GM12878 (cell line): Measurements from ENCODE around the gene PMF1.

ENCODE experiments used
- CTCF ChIP-seq, 3 experiments: IDR thresholded peaks in 2 of 3; conservative IDR thresholded peaks in 1 of 3; 2 replicates each; pipeline ENCODE4 v1.5.1; 2011; ENCODE audit warnings: low read depth in 3 of 3, low read length in 3 of 3, mild to moderate bottlenecking in 3 of 3, control low read depth in 2 of 3, moderate library complexity in 2 of 3, inconsistent platforms in 1 of 3, mixed read lengths in 1 of 3; ENCODE audit not compliant: control insufficient read depth in 2 of 3, insufficient read depth in 1 of 3; ENCODE audit errors: extremely low read depth in 1 of 3
- FOS ChIP-seq: IDR thresholded peaks from 3 replicates; pipeline ENCODE4 v1.6.1; 2011; ENCODE audit warnings: borderline replicate concordance; ENCODE audit not compliant: insufficient read length; ENCODE audit errors: extremely low read depth
- HDGF ChIP-seq: fragments of 450-650 bp; IDR thresholded peaks from 2 replicates; pipeline ENCODE4 v1.6.1; 2016; ENCODE audit warnings: antibody characterized with exemption
- KDM1A ChIP-seq: fragments of 200-600 bp; sonication (generic); IDR thresholded peaks from 2 replicates; pipeline ENCODE4 v1.6.1; 2016; ENCODE audit warnings: borderline replicate concordance
- MAX ChIP-seq: IDR thresholded peaks from 2 replicates; pipeline ENCODE4 v1.6.1; 2012; ENCODE audit warnings: low read depth, low read length, improper control_type of control experiment
- POLR2A ChIP-seq: IDR thresholded peaks from 2 replicates; pipeline ENCODE4 v1.6.1; 2011; ENCODE audit warnings: low read depth, mild to moderate bottlenecking, low read length
- POLR2AphosphoS5 ChIP-seq: IDR thresholded peaks from 2 replicates; pipeline ENCODE4 v1.6.1; 2011; ENCODE audit warnings: mild to moderate bottlenecking, low read length, inconsistent platforms
- RAD21 ChIP-seq: IDR thresholded peaks from 2 replicates; pipeline ENCODE4 v1.6.1; 2011; ENCODE audit warnings: mild to moderate bottlenecking, low read depth, low read length, moderate library complexity; ENCODE audit not compliant: insufficient read depth
- SP1 ChIP-seq: IDR thresholded peaks from one replicate; pipeline ENCODE4 v1.6.1; 2011; ENCODE audit warnings: low read depth, low read length
- SRF ChIP-seq, 2 experiments: IDR thresholded peaks; 2 replicates each; pipeline ENCODE4 v1.6.1; 2011; ENCODE audit warnings: low read depth in 2 of 2, low read length in 2 of 2, mild to moderate bottlenecking in 1 of 2, moderate library complexity in 1 of 2
- TAF1 ChIP-seq: IDR thresholded peaks from 2 replicates; pipeline ENCODE4 v1.6.1; 2011; ENCODE audit warnings: mild to moderate bottlenecking, low read depth, low read length, borderline replicate concordance
- ZNF274 ChIP-seq: IDR thresholded peaks from one replicate; pipeline ENCODE4 v1.8.0; 2011; ENCODE audit not compliant: insufficient read length, insufficient read depth

- peak; percentile 51 for TF ChIP-seq POLR2A
- TF ChIP-seq CTCF (IDR thresholded peaks at IDR 0.05 in 2 of 3, conservative IDR thresholded peaks at IDR 0.05 in 1 of 3; ENCODE audit: control insufficient read depth in 2 of 3, extremely low read depth in 1 of 3, insufficient read depth in 1 of 3, low read depth in 3 of 3, low read length in 3 of 3) = peak; percentile 4 to 29 (median 21); a peak in 2 of 6 replicates
- TF ChIP-seq KDM1A = no peak
- TF ChIP-seq SP1 = no peak
- TF ChIP-seq TAF1 = 0 out of 2 replicates have a peak, but pooled peaks have one; percentile 31
- TF ChIP-seq SRF (IDR thresholded peaks at IDR 0.05; ENCODE audit: low read depth in 2 of 2, low read length in 2 of 2) = no peak
- TF ChIP-seq RAD21 = no peak
- TF ChIP-seq POLR2AphosphoS5 = peak; percentile 34; the same call in 1 of the 2 replicates
- TF ChIP-seq ZNF274 = no peak
- TF ChIP-seq FOS = no peak
- TF ChIP-seq MAX = peak; percentile 96
- TF ChIP-seq HDGF = no peak; the same call in 1 of the 2 replicates
Measured at GRCh38 chr1:156281281-156281680, 68.5 kb downstream of the PMF1 start.
